HL-60 (cell line): ENCODE measurements around the gene DCAF15.

Experiments
- GABPA ChIP-seq: IDR thresholded peaks from 2 replicates; pipeline ENCODE4 v1.6.1; 2012; ENCODE audit warnings: low read depth
- POLR2AphosphoS5 ChIP-seq: IDR thresholded peaks from 2 replicates; pipeline ENCODE4 v1.6.1; 2012; ENCODE audit warnings: low read depth
- TF ChIP-seq, protein P1 (sequence below): IDR thresholded peaks from one replicate; pipeline ENCODE4 v1.5.1; 2011; ENCODE audit warnings: low read length, control low read depth, inconsistent platforms; ENCODE audit not compliant: insufficient read depth
- TF ChIP-seq, protein P2 (sequence below): IDR thresholded peaks from 2 replicates; pipeline ENCODE4 v1.6.1; 2012; ENCODE audit warnings: low read depth; ENCODE audit not compliant: insufficient replicate concordance

DNA sequence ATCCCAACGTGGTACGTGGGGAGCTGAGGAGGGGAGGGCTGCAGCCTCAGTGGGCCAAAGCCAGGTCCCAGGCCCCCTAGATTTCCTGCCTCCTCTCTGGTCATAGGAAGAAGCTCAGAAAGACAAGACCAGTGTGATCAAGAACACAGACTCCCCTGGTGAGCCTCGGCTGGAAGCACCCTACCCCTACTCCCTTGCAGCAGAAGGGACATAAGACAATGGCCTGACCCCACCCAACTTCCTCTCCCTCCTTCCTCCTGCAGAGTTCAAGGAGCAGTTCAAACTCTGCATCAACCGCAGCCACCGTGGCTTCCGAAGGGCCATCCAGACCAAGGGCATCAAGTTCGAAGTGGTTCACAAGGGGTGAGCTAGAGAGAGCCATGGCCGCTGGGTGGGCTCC lies 25.6 kb upstream of the DCAF15 start:
- TF ChIP-seq, protein P1, sequence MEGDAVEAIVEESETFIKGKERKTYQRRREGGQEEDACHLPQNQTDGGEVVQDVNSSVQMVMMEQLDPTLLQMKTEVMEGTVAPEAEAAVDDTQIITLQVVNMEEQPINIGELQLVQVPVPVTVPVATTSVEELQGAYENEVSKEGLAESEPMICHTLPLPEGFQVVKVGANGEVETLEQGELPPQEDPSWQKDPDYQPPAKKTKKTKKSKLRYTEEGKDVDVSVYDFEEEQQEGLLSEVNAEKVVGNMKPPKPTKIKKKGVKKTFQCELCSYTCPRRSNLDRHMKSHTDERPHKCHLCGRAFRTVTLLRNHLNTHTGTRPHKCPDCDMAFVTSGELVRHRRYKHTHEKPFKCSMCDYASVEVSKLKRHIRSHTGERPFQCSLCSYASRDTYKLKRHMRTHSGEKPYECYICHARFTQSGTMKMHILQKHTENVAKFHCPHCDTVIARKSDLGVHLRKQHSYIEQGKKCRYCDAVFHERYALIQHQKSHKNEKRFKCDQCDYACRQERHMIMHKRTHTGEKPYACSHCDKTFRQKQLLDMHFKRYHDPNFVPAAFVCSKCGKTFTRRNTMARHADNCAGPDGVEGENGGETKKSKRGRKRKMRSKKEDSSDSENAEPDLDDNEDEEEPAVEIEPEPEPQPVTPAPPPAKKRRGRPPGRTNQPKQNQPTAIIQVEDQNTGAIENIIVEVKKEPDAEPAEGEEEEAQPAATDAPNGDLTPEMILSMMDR: no peak
- no peak for TF ChIP-seq POLR2AphosphoS5
- TF ChIP-seq, protein P2, sequence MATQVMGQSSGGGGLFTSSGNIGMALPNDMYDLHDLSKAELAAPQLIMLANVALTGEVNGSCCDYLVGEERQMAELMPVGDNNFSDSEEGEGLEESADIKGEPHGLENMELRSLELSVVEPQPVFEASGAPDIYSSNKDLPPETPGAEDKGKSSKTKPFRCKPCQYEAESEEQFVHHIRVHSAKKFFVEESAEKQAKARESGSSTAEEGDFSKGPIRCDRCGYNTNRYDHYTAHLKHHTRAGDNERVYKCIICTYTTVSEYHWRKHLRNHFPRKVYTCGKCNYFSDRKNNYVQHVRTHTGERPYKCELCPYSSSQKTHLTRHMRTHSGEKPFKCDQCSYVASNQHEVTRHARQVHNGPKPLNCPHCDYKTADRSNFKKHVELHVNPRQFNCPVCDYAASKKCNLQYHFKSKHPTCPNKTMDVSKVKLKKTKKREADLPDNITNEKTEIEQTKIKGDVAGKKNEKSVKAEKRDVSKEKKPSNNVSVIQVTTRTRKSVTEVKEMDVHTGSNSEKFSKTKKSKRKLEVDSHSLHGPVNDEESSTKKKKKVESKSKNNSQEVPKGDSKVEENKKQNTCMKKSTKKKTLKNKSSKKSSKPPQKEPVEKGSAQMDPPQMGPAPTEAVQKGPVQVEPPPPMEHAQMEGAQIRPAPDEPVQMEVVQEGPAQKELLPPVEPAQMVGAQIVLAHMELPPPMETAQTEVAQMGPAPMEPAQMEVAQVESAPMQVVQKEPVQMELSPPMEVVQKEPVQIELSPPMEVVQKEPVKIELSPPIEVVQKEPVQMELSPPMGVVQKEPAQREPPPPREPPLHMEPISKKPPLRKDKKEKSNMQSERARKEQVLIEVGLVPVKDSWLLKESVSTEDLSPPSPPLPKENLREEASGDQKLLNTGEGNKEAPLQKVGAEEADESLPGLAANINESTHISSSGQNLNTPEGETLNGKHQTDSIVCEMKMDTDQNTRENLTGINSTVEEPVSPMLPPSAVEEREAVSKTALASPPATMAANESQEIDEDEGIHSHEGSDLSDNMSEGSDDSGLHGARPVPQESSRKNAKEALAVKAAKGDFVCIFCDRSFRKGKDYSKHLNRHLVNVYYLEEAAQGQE: no peak
- TF ChIP-seq GABPA: no peak
